Lower leg skin (tissue), 3 donors: ENCODE results near the gene FOXE1.

Experiments
- CTCF ChIP-seq, 3 donors: fragments of 450-650 bp; IDR thresholded peaks; one replicate each; pipeline ENCODE4 v1.5.1; 2016; ENCODE audit warnings: antibody characterized with exemption in 3 of 3, mild to moderate bottlenecking in 3 of 3, moderate library complexity in 2 of 3
- POLR2A ChIP-seq, 2 donors: fragments of 450-650 bp; IDR thresholded peaks; one replicate each; pipeline ENCODE4 v1.6.1; 2016 to 2017; ENCODE audit warnings: antibody characterized with exemption in 2 of 2, mild to moderate bottlenecking in 1 of 2, moderate library complexity in 1 of 2

- TF ChIP-seq CTCF (IDR thresholded peaks at IDR 0.05): no peak
- TF ChIP-seq POLR2A (IDR thresholded peaks at IDR 0.05): no peak
Observed at GRCh38 chr9:97880336-97880735, 27.3 kb downstream of the FOXE1 start.
